HuH-7 (cell line): ENCODE results near the gene CDK5RAP3.
A peak's percentile ranks its signal among the peaks of the same experiment; 100 is the strongest.
"Not testable (repeated sequence)": the region's sequence is repeated elsewhere in the genome, so short reads cannot be mapped to it uniquely, and the experiment has no call there.

Experiments used
- DNase-seq: peaks from one replicate; pipeline ENCODE4 v3.0.0; 2011; ENCODE audit warnings: low spot score

CDK5RAP3 gene

GRCh38 chr17:47975823-47976205 is 4.9 kb downstream of the CDK5RAP3 start:
- DNase-seq: no peak

- DNase-seq: peak; percentile 84
Measured at GRCh38 chr17:47978324-47978723, 7.4 kb downstream of the CDK5RAP3 start.

- no peak for DNase-seq
Measured at GRCh38 chr17:47980541-47980940, 9.6 kb downstream of the CDK5RAP3 start.

- no peak for DNase-seq
Measured at GRCh38 chr17:47981462-47981861, 10.5 kb downstream of the CDK5RAP3 start.

GRCh38 chr17:47982091-47982617 is 11.2 kb downstream of the CDK5RAP3 start:
- DNase-seq: no peak

GRCh38 chr17:47982645-47983390 is 11.9 kb downstream of the CDK5RAP3 start:
- no peak for DNase-seq

- no peak for DNase-seq
Measured at GRCh38 chr17:47983492-47984223, 12.7 kb downstream of the CDK5RAP3 start.

- DNase-seq: no peak
Measured at GRCh38 chr17:47986520-47986919, 15.6 kb downstream of the CDK5RAP3 start.

- DNase-seq: no peak
Measured at GRCh38 chr17:47987240-47987835, 16.4 kb downstream of the CDK5RAP3 start.

- DNase-seq: not testable (repeated sequence)
Measured at GRCh38 chr17:47988445-47988844, 17.5 kb downstream of the CDK5RAP3 start.

- no peak for DNase-seq
Measured at GRCh38 chr17:47989159-47989558, 18.2 kb downstream of the CDK5RAP3 start.

GRCh38 chr17:47989700-47990099 is 18.8 kb downstream of the CDK5RAP3 start:
- DNase-seq: no peak

GRCh38 chr17:47990962-47991731 is 20.2 kb downstream of the CDK5RAP3 start:
- no peak for DNase-seq

GRCh38 chr17:47992216-47992615 is 21.3 kb downstream of the CDK5RAP3 start:
- DNase-seq: no peak

GRCh38 chr17:47993031-47993564 is 22.2 kb downstream of the CDK5RAP3 start:
- no peak for DNase-seq

- DNase-seq: no peak
Measured at GRCh38 chr17:47993964-47994363, 23.1 kb downstream of the CDK5RAP3 start.

- no peak for DNase-seq
Measured at GRCh38 chr17:47994724-47995123, 23.8 kb downstream of the CDK5RAP3 start.

GRCh38 chr17:47995241-47995935 is 24.5 kb downstream of the CDK5RAP3 start:
- DNase-seq: no peak

- DNase-seq: no peak
Measured at GRCh38 chr17:47996201-47996600, 25.3 kb downstream of the CDK5RAP3 start.

- DNase-seq: no peak
Measured at GRCh38 chr17:47997586-47997985, 26.7 kb downstream of the CDK5RAP3 start.

GRCh38 chr17:47998044-47998443 is 27.1 kb downstream of the CDK5RAP3 start:
- DNase-seq: no peak
